Effector CD8-positive, alpha-beta T cell (primary cell): ENCODE data around the gene MZT2A.
"Not testable (repeated sequence)": the region's sequence is repeated elsewhere in the genome, so short reads cannot be mapped to it uniquely, and the experiment has no call there.

ENCODE experiments used
- DNase-seq: peaks from one replicate; lab custom pipeline; 2025; lab: John Stamatoyannopoulos, UW

Gene MZT2A

DNA sequence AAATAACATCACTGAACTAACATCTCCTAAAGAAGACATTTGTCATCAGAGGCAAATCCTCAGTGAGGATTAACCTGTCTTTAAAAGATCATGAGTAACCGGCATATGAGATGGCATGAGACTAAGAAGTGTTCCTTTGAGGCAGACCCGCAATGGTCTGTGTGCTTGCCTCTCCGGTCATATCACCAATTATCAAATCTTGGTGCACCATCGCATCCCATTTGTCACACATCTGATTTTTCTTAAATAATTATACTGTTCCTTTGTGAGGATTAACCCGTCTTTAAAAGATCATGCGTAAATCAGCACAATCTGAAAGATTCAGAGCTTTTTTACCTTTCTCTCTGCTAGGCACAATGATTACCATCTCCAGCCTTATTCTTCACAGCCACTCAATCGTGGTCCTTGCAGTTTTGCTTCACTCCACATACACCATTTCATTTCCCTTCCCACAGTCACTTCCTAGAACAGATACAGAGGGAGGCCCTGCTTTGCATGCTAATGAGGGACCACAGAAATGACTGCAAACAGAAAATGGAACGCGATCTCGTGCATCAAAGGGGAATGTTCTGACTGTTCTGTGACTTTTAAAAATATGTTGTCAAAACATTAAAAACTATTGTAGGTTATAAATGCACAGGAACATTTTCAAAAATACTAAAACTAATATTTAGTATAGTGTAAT is 40.8 kb downstream of the MZT2A start:
- DNase-seq = not testable (repeated sequence)

DNA sequence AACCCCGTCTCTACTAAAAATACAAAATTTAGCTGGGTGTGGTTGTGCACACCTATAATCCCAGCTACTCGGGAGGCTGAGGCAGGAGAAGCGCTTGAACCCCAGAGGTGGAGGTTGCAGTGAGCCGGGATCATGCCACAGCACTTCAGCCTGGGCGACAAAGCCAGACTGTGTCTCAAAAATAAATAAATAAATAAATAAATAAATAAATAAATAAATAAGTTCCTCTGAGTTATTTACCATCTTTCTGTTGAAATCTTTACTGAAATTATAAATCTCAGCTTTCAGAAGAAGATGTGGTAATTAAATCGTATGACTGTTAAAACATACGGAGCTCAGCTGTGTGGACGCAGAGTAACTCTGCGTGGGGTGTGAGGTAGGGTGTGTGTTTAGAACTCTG is 44.2 kb downstream of the MZT2A start:
- not testable (repeated sequence) for DNase-seq

- no peak for DNase-seq
Measured at GRCh38 chr2:131445896-131446295, 46.3 kb downstream of the MZT2A start.

GRCh38 chr2:131445515-131445797 is 46.7 kb downstream of the MZT2A start:
- DNase-seq = not testable (repeated sequence)

DNA sequence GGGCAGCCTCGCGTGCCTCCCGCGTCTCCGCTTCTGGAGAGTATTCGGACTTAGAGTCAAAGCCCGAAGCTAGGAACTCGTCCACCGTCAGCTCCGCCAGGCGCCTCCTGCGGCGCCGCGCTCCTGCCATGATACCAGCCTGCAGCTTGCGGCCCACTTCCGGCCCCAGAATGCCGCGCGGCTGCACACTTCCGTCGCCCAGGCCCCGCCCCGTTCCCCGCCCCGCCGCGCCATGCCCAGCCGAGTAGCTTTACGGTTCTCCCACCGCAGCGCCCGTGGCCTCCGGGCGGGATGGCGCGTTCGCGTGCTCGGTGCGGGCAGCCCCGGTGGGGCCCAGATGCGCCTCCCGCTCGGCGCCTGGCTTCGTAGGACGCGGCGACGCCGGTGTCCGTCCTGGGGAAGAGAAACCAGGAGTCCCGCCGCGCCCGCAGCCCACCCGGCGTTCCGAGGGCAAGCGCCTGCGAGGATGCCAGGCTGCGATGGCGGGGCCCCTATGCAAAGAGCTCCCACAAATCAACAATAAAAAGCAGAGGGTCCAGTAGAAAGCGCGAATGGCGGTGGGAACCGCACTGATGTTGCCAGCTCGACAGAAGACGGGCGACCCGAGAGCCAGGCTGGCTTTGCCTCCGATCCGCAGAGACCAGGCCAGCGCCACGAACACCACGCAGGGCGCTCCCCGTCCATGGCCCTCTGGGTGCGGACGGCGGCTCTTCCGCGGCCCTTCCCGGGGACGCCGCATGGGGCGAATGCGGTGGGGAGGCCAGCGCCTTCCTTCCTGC is 47.3 kb downstream of the MZT2A start:
- DNase-seq = not testable (repeated sequence)

- DNase-seq = not testable (repeated sequence)
Measured at GRCh38 chr2:131440742-131441468, 51.3 kb downstream of the MZT2A start.
